Measurements from ENCODE around the gene HGFAC.

HGFAC gene

DNA sequence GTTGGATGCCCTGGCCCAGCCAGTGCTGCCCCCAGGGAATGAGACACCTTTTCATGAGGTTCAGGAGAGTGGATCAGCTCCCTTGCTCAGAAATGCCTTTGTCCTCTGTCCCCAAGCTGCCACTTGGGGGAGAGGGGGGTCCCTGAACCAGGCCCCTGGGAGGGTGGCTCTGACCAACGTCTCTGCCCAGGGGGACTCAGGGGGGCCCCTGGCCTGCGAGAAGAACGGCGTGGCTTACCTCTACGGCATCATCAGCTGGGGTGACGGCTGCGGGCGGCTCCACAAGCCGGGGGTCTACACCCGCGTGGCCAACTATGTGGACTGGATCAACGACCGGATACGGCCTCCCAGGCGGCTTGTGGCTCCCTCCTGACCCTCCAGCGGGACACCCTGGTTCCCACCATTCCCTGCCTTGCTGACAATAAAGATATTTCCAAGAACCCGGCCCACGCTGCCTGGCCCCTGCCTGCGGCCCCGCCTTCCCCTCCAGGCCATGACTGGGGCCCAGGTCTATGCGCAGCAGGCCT, 7.3 kb downstream of the HGFAC start:
- H3K4me3 ChIP-seq (replicated peaks; ENCODE audit: insufficient read depth, low read length) = no peak overlapping the region
- DNase-seq (ENCODE audit: low read depth in 1 of 2, low spot score in 1 of 2) = no peak
- TF ChIP-seq, protein P1, sequence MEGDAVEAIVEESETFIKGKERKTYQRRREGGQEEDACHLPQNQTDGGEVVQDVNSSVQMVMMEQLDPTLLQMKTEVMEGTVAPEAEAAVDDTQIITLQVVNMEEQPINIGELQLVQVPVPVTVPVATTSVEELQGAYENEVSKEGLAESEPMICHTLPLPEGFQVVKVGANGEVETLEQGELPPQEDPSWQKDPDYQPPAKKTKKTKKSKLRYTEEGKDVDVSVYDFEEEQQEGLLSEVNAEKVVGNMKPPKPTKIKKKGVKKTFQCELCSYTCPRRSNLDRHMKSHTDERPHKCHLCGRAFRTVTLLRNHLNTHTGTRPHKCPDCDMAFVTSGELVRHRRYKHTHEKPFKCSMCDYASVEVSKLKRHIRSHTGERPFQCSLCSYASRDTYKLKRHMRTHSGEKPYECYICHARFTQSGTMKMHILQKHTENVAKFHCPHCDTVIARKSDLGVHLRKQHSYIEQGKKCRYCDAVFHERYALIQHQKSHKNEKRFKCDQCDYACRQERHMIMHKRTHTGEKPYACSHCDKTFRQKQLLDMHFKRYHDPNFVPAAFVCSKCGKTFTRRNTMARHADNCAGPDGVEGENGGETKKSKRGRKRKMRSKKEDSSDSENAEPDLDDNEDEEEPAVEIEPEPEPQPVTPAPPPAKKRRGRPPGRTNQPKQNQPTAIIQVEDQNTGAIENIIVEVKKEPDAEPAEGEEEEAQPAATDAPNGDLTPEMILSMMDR (IDR thresholded peaks at IDR 0.05; ENCODE audit: insufficient read depth, low read length) = no peak
- no peak for TF ChIP-seq SPI1 (IDR thresholded peaks at IDR 0.05; ENCODE audit: borderline replicate concordance, low read depth)
- no peak for TF ChIP-seq POLR2AphosphoS5 (IDR thresholded peaks at IDR 0.05; ENCODE audit: low read depth)
- no peak for TF ChIP-seq GABPA (IDR thresholded peaks at IDR 0.05; ENCODE audit: low read depth)
- TF ChIP-seq REST (IDR thresholded peaks at IDR 0.05; ENCODE audit: insufficient replicate concordance, low read depth) = no peak
- peaks cover 13% of the 10 kb centered on the region for H3K27me3 ChIP-seq (ENCODE audit: insufficient read depth, poor library complexity, severe bottlenecking)
- H3K27ac ChIP-seq (replicated peaks) = no peak overlapping the region

- no peak overlapping the region for H3K27ac ChIP-seq (replicated peaks)
- DNase-seq (ENCODE audit: low read depth in 1 of 2, low spot score in 1 of 2) = no peak
- TF ChIP-seq POLR2AphosphoS5 (IDR thresholded peaks at IDR 0.05; ENCODE audit: low read depth) = no peak
- no peak for TF ChIP-seq REST (IDR thresholded peaks at IDR 0.05; ENCODE audit: insufficient replicate concordance, low read depth)
- TF ChIP-seq, protein P1 (IDR thresholded peaks at IDR 0.05; ENCODE audit: insufficient read depth, low read length) = no peak
- no peak for TF ChIP-seq GABPA (IDR thresholded peaks at IDR 0.05; ENCODE audit: low read depth)
- peaks cover 13% of the 10 kb centered on the region for H3K27me3 ChIP-seq (ENCODE audit: insufficient read depth, poor library complexity, severe bottlenecking)
- H3K4me3 ChIP-seq (replicated peaks; ENCODE audit: insufficient read depth, low read length) = no peak overlapping the region
Measured at GRCh38 chr4:3449574-3450534, 8.1 kb downstream of the HGFAC start.

DNA sequence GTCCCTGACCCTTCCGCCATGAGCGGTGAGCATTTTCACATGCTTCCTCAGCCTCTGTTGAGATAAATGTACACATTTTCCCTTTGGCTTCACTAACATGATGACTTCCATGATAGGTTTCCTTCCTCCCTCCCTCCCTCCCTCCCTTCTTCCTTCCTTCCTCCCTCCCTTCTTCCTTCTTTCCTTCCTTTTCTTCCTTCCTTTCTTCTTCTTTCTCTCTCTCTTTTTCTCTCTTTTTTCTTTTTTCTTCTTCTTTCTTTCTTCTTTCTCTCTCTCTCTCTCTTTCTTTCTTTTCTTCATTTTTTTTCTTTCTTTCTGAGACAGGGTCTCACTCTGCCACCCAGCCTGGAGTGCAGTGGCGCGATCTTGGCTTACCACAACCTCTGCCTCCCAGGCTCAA, 8.9 kb downstream of the HGFAC start:
- TF ChIP-seq REST (IDR thresholded peaks at IDR 0.05; ENCODE audit: insufficient replicate concordance, low read depth) (no peak), SPI1 (IDR thresholded peaks at IDR 0.05; ENCODE audit: borderline replicate concordance, low read depth) (no peak), GABPA (IDR thresholded peaks at IDR 0.05; ENCODE audit: low read depth) (no peak), POLR2AphosphoS5 (IDR thresholded peaks at IDR 0.05; ENCODE audit: low read depth) (no peak)
- TF ChIP-seq, protein P1 (IDR thresholded peaks at IDR 0.05; ENCODE audit: insufficient read depth, low read length) = no peak
- no peak for DNase-seq (ENCODE audit: low read depth in 1 of 2, low spot score in 1 of 2)

More for the DNA sequence above, 8.9 kb downstream of the HGFAC start:
- H3K27ac ChIP-seq (replicated peaks) = no peak overlapping the region
- peaks cover 13% of the 10 kb centered on the region for H3K27me3 ChIP-seq (ENCODE audit: insufficient read depth, poor library complexity, severe bottlenecking)
- H3K4me3 ChIP-seq (replicated peaks; ENCODE audit: insufficient read depth, low read length) = no peak overlapping the region
